ENCODE results near the gene CTDSPL.
A peak's percentile ranks its signal among the peaks of the same experiment; 100 is the strongest.

CTDSPL gene

GRCh38 chr3:37859354-37859753 is 2.3 kb upstream of the CTDSPL start:
- no peak for TF ChIP-seq CTCF (IDR thresholded peaks at IDR 0.05; ENCODE audit: low read length, missing control alignments)
- H3K4me3 ChIP-seq (replicated peaks; ENCODE audit: low read depth, low read length), result no peak overlapping the region
- DNase-seq (ENCODE audit: low read depth), result no peak

- no peak for TF ChIP-seq CTCF (IDR thresholded peaks at IDR 0.05; ENCODE audit: low read length, missing control alignments)
- H3K4me3 ChIP-seq (replicated peaks; ENCODE audit: low read depth, low read length), result no peak overlapping the region
- DNase-seq (ENCODE audit: low read depth), result no peak
Measured at GRCh38 chr3:37859908-37860199, 1.8 kb upstream of the CTDSPL start.

GRCh38 chr3:37862219-37862902 is 681 bp downstream of the CTDSPL start:
- H3K4me3 ChIP-seq (replicated peaks; ENCODE audit: low read depth, low read length), result peak overlapping the region; percentile 69
- peak; percentile 53 for DNase-seq (ENCODE audit: low read depth)
- TF ChIP-seq CTCF (IDR thresholded peaks at IDR 0.05; ENCODE audit: low read length, missing control alignments), result no peak

- no peak for DNase-seq (ENCODE audit: low read depth)
- TF ChIP-seq CTCF (IDR thresholded peaks at IDR 0.05; ENCODE audit: low read length, missing control alignments), result no peak
- peak overlapping the region; percentile 69 for H3K4me3 ChIP-seq (replicated peaks; ENCODE audit: low read depth, low read length)
Measured at GRCh38 chr3:37862903-37863815, 1.5 kb downstream of the CTDSPL start.

GRCh38 chr3:37863949-37864822 is 2.5 kb downstream of the CTDSPL start:
- DNase-seq (ENCODE audit: low read depth), result no peak

More at GRCh38 chr3:37863949-37864822, 2.5 kb downstream of the CTDSPL start:
- no peak for TF ChIP-seq CTCF (IDR thresholded peaks at IDR 0.05; ENCODE audit: low read length, missing control alignments)
- no peak overlapping the region for H3K4me3 ChIP-seq (replicated peaks; ENCODE audit: low read depth, low read length)
